Stimulated activated CD8-positive, alpha-beta memory T cell treated with anti-CD3 and anti-CD28 coated beads, Interleukin-12 subunit alpha, Interleukin-12 subunit beta, amount 100 ng/mL, for 1 hour (primary cell): Measurements from ENCODE around the gene ATXN1.

Experiments used
- DNase-seq: peaks from one replicate; pipeline ENCODE4 v3.0.0-alpha.2; 2020; ENCODE audit warnings: low read depth

The ATXN1 gene

DNA sequence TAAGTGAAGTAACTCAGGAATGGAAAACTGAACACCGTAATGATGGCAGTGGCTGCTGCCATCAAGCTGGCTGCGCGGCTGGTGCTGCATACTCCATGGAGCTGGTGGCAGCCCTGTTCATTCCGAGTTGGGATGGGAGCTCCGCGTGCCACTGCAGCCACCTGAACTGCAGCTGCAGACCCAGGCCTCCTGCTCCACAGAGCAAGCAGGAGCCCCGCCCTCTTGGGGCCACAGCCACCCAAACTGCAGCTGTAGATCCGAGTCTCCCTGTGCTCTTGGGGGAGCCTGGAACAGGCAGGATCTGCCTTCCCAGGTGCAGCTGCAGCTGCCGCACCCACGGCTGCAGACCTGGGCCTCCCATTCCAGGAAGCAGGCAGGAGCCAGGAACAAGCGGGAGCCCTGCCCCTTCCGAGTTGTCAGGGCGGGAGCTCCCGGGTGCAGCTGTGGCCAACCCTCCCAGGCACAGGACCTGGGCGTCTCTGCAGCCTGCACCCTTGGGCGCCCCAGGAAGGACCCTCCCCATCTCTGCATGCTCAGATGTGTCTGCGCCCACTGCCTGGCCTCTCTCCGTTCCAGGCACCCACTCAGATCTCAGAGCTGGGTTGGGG, 402.6 kb downstream of the ATXN1 start:
- DNase-seq: no peak

DNA sequence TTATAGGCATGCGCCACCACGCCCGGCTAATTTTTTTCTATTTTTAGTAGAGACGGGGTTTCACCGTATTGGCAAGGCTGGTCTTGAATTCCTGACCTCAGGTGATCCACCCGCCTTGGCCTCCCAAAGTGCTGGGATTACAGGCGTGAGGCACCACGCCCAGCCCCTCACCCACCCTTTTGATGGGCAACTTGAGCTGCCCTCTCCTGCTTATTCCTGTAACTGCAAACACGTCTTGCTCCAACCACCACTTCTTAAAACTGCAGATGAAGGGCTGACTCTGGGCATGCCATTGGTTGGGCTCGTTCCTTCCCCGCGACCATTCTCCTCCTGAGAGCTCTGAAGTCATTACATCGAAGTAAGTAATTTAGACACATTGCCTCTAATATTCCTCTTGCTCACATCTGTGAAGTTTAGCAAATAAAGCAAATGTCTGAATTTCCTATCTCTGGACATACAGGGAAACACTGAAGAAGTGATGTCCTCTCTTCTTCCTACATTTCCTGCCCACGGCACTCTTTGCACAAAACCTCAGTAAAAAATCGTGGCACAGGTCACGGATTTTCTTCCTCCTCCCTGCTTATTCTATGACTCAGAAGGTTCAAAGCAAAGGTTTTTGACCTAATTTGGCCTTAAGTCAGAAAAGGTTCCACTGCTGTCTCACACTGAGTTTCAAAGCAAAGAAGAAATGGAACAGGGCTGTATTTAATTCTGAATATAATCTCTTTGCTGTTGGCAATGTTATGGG, 405.4 kb downstream of the ATXN1 start:
- DNase-seq: no peak

DNA sequence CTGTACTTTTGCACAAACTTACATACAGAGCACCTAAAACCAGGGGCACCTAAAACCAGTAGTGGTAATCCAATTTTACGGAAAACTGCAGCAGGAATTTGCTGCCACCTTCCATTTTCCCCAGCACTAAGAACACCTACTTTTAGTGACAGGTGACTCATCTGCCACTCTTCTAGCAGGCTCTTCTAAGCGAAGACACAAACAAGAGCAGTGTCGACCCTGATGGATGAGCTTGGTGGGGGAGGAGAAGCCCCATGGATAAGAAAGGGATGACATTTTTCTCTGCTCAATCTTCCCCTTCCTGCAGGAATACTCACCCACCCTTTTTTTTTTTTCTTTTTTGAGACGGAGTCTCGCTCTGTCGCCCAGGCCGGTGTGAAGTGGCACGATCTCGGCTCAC, 406.0 kb downstream of the ATXN1 start:
- DNase-seq: no peak

DNA sequence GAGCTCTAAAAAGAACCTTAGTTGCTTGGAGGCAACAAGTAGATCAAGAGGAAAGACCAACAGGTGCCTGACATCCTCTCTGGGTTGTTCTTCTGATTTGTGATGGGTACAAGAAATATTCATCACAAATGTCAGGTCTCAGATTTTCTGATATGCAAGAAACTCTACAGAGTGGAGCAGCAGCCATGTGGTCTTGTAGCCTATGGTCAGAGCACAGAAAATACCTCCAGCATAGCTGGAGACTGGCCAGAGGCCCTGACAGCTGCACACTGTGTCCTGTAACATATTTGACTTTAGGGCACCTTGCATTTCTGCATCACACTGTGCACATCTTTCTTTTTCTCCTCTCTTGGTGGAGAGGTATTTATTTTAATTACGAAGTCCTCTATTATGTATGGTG, 406.6 kb downstream of the ATXN1 start:
- DNase-seq: no peak

DNA sequence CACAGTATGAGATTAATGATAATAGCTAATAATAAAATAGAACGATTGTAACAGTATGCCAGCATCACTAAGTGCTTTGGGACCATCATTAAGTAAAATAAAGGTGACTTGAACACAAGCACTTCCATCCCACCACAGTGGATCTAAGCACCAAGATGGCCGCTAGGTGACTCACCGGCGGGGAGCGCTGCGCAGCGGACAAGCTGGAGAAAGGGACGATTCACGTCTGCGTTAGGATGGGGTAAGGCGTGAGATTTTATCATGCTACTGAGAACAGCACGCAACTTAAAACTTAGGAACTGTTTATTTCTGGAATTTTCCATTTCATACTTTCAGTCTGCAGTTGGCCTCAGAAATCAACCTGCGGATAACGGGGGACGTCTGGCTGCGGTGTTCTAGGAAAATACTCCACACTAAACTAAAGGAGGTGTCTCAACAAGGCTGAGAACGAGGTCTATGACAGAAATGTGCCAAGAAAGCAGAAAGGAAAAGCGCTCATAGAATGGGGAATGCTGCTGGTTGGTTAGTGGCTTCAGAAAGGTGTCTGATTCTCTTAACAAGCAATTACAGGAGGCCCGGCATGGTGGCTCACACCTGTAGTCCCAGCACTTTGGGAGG, 408.3 kb downstream of the ATXN1 start:
- no peak for DNase-seq

DNA sequence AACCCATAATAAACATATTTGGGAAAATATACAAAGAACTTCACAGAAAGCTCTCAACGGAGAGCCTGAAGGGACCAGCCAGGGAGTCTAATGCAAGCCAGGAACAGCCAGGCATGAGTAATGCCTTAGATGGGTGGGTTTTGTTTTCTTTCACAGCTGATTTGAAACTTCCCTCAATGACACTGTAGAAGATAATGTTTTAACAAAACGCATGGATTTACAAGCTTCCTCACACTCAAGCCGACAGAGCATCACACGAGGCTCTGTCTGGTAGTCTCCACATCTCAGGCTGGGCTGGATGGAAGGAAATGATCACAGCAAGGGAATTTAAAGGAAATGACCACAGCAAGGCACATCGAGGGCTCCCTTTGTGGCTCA, 409.0 kb downstream of the ATXN1 start:
- no peak for DNase-seq

DNA sequence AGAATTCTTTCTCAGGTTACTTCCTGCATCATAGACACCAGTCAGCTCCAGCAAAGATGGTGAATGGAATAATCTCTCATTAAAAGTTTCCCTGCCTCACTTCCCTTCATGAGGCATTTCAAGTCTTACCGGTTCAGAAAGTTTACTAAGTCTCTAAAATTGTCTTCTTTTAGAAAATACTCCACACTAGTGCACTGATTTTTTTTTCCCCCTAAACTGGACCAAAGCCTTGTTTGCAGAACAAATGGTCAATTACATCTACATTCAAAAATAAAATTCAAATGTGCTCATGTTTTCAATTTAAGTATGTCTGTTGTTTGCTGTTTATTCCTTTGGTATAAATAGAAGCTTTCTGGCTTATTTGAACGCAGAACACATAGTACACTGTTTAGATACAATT, 411.7 kb downstream of the ATXN1 start:
- no peak for DNase-seq

DNA sequence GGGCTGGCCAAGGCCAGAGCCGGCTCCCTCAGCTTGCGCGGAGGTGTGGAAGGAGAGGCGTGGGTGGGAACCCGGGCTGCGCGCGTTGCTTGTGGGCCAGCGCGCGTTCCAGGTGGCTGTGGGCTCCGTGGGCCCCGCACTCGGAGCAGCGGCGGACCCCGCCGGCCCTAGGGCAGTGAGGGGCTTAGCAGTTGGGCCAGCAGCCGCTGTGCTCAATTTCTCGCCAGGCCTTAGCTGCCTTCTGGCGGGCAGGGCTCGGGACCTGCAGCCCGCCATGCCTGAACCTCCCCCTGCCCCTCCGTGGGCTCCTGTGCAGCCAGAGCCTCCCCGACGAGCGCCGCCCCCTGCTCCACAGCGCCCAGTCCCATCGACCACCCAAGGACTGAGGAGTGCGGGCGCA, 414.4 kb downstream of the ATXN1 start:
- DNase-seq: no peak

DNA sequence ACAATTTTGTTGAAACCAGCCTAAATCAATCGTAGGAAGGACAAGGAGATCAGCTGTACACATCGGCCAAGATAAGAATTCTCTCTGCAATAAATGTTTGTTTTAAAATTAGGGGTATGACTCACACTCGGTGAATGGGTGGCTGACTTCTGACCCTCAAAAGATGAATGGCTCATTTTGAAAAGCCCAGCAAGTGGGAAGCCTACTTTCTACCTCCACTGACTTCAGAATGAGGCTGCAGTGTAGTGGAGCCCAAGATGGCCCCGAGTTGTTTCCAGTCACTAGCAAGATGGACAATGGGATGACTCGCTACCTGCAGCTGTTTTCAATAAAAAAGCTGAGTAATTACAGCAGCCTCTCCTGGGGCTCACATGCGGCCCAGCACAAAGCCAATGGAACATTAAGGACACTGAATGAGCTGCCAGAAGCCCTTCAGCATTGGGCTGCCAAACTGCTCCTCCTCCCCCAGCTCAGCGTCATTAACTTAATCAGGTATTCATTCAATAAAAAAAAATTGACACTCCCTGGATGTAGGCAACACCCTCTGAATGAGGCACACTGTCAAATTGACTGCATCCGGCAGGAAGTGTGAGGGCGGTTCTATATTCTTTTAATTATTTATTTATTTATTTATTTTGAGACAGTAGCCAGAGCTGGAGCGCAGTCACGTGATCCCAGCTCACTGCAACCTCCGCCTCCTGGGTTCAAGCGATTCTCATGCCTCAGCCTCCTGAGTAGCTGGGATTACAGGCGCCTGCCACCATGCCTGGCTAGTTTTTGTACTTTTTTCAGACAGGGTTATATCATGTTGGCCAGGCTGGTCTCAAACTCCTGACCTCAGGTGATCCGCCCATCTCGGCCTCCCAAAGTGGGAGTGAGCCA, 415.6 kb downstream of the ATXN1 start:
- no peak for DNase-seq

DNA sequence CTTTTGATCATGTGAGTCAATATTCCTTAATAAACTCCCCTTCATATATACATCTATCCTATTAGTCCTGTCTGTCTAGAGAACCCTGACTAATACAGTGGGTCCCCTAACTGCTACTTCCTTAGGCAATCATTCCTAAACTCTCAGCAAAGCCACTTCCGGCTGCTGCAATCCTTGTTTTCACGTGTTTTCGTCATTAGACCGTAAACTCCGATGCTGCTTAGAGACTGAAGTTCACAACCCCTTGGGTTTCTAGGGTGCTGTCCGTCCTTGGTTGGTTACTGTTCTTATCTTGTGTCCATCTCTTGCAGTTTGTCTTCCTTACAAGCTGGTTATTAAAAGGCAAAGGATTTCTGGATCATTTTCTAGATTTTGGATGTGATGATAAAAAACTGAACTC, 416.5 kb downstream of the ATXN1 start:
- no peak for DNase-seq

DNA sequence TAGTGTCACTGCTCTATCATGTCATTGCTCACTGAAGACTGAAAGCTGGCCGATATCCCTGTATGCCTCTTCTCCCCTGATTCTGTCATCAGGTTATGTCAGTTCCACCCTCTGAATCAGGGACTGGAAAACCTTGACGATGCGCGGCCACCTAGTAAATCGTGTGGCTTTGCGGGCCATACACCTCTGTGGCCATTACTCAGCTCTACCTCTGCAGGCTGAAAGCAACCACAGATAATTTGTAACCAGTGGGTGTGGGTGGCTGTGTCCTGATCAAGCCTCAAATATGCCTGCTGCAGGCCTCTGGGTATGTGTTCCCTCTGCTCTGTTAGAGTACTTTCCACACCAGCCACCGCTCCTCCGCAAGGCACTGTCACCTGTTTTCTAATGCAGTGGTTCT, 417.7 kb downstream of the ATXN1 start:
- DNase-seq: no peak

DNA sequence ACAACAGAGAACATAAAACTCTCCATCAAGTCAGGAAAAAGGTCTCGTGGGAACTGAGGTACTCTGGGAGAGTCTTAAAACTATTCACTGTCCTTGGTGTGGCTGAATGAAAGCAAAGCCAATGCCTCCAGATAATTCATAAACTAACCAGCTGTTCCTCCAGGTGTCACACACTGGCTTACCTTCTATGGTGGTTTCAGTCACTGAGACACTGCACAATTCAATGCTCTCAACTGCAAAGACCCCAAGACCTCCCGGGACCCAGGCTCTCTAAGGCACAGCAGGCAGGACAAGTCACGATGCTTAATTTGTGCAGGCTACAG, 422.0 kb downstream of the ATXN1 start:
- DNase-seq: no peak

DNA sequence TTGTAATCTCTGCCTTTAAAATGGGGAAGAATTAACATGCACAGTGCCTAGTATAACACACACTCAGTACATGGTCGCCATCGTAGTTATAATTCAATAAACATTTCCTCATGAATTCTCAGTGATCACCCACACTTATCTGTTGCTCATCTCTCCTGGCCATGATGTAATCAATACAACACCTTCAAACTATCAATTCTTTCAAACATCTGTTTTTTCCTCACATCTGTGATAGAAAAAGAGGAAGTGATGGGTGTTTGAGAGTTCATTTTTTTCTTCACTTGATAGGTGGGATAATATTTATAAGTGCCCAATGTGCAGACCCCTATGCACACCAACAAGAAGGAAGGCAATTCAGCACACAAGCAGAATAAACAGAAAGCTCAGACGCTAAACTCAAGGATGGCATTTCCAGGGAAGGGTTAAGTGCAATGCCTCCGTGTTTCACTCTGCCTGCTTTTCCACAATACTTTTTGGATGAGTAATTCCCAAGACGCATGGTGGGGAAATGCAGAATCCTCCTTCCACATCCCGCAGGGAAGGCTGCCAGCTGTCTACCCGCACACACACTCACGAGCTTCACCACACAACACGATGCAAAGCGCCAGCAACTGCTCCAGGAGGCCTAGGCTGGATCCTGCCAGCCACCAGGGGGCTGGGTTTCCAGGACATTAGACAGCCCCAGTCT, 422.5 kb downstream of the ATXN1 start:
- no peak for DNase-seq

DNA sequence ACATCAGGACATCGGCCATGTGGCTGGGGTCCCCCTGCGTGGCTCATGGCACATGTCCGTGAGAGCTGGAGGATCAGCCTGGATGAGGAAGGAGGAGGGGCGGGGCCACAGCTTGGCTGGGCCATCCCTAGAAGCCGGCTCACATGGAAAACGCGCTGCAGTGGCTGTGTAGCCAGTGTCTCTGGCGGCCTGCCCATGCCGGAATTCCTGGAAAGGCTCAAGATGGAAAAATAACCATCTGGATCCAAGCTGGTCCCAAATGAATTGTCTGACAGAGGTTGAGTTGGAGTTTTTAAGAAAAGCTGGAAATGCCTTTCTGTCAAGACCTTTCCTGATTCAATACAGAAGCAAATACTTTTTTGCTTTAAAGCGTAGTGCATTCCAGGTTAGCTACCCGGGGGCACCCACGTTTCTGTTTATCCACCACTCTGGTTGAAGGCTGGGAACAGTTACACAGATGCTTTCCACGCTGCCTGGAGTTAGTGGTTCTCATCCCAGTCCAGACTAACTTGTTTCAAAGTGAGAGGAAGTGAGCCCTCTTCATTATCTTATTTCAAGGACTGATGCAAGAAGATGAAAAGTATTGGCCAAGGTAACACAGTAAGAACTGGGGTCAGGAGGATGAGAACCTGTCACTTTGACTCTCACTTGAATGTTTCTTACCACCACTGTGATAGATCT, 423.8 kb downstream of the ATXN1 start:
- no peak for DNase-seq

DNA sequence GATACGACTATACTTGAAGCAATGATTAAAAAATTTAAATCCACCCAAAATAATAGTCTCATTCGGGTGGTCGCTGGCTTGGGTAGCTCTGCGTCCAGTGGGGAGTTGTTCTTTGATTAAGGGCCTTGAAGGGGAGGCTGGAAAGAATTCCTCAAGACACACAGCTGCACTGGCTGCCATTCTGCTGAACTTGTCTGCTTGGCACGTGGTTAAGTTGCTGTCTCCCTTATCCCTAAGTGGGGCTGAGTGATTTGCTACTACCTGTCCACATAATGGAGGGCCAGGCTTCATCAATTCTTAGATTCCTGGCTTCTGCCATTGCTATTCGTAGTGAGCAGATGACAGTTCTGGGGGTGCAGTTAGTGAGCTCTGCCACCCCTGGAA, 424.4 kb downstream of the ATXN1 start:
- DNase-seq: no peak

DNA sequence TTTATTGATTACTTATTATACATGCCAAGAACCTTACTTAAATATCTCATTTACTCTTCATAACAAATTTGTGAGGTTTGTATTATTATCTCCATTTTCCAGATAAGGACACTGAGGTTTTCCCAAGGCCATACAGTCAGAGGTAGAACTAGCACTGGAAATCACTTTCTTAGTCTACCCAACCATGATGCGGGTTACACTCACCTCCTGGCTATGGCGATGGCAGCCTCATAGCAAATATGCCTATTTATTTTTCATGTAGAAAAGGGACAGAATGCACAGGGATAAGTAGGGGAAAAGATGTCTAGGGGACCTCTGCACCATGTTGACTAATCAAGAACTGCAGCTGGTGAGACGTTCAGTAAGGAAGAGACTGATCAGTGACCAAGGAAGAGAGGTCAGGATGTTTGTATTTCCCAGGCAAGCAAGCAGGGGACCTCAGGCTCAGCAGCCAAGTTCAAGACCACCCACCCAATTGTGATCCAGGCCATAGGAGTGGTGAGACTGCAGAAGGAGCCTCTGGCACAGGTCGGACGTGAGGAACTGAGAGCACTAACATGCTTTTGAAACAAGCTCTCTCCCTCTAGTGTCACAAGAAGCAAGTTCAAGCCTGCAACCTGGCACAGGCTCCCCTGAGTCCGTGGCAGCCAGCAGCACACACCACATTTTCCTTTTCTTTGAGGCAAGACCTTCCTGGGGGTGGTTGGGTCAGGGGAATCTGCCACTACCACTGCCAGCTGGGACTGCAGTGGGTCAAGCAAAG, 425.0 kb downstream of the ATXN1 start:
- DNase-seq: no peak

DNA sequence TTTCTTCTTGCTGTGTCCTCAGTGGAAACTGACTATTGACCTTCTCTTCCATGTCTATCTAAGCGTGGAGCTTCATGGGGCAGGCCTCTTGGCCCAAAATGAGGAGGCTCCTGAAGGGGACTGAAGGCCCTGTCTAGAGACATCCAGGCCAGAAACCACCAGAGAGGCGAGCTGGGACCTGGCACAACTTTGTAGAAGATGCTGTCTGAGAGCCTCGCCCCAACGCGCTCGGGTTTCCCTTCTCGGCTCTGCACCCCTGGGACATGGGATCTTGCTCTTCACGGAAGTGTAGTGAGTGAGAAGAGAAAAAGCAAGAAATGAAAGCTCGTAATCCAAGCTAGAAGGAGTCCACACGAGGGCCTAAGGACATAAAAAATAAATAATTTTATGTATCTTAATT, 426.1 kb downstream of the ATXN1 start:
- DNase-seq: no peak

DNA sequence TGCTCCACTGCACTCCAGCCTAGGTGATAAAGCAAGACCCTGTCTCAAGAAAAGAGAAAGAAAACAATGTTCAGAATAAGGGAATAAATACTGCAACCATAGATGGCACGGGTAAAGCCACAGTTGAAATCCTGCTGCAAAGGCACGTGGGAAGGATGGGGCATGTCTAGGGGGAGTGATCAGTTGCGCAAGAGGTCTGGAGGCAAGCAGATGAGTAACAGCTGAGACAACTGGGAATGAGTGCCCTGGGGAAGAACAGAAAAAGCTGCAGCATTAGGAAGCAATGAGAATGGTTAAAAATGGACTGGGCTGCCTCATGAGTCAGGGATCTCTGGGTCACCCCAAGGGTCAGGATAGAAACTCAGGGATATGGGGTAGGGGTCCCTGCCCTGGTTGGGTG, 426.6 kb downstream of the ATXN1 start:
- no peak for DNase-seq

DNA sequence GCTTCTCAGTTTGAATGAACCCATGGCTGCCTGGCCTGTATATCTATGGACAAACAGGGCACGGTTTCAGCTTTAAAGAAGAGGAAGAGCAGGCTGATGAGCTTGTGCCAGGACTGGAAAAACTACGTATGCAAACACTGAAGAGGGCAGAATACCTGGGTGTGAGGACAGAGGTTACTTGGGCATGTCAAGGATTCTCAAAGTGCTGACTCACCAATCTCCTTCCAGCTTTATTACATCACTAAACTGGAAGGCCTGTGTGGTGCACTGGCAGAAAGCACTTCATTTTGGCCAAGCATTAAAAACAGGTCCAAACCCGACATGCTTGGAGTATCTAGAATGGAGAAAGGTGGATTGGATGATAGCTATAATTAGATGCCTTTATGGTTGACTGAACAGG, 427.7 kb downstream of the ATXN1 start:
- DNase-seq: no peak

DNA sequence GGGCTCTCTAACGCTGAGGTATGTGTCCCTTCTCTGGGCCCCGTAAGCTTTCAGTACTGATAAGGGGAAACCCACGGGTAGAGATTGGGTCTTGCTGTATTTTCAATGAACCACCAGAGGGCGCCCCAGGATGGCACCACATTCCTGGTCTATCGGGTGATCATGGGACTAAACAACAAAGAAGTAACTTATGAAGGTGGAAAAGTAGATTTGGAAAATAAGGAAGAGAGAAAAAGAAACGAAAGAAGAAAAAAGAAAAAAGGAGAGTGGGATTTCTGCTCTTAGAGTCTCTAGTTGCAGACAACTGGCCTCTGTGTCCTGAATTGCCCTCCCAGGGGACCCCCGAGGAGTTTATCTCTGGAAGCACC, 429.1 kb downstream of the ATXN1 start:
- peak; percentile 79 for DNase-seq
